ENCODE measurements around the gene HNRNPUL1. TPM values are rescaled to one million over a fixed set of nuclear protein-coding genes. Genes with fewer than 3 reads are reported as not detected.

Gene HNRNPUL1
- total RNA-seq, 1 donor from 2014 or later, result 258 TPM

DNA sequence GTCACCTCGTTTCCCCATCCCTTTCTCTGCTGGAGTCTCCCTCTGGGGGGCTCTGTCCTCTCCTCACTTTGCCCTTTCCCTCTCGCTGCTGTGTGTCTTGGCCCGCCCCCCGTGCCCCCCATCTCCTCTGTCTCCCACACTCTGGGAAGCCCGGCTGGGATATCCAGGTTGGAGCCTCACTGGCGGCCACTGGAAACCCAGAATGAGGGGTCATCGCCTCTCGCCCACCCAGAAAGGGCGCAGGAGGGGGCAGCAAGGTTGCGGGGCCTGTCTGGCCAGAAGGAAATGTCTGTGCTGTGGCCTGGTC lies 61.4 kb downstream of the HNRNPUL1 start:
- Mint-ChIP-seq H3K36me3 (ENCODE audit: low read depth) (peaks cover 61% of the 10 kb centered on the region), H3K4me1 (peaks cover 54% of the 10 kb centered on the region), H3K27ac (peak overlapping the region; percentile 81), H3K4me3 (no peak overlapping the region), H3K27me3 (no peaks in the 10 kb centered on the region), H3K9me3 (no peaks in the 10 kb centered on the region)
- intact Hi-C loops (cut with micrococcal nuclease), result no loop called here
- no peak for DNase-seq

GRCh38 chr19:41325947-41326706 lies 62.0 kb downstream of the HNRNPUL1 start:
- intact Hi-C loops (cut with micrococcal nuclease), result no loop called here
- Mint-ChIP-seq H3K9me3 (no peaks in the 10 kb centered on the region), H3K4me1 (peaks cover 53% of the 10 kb centered on the region), H3K27me3 (no peaks in the 10 kb centered on the region), H3K4me3 (peak overlapping the region; percentile 79), H3K36me3 (ENCODE audit: low read depth) (peaks cover 61% of the 10 kb centered on the region), H3K27ac (peak overlapping the region; percentile 84)
- DNase-seq, result peak; percentile 70

DNA sequence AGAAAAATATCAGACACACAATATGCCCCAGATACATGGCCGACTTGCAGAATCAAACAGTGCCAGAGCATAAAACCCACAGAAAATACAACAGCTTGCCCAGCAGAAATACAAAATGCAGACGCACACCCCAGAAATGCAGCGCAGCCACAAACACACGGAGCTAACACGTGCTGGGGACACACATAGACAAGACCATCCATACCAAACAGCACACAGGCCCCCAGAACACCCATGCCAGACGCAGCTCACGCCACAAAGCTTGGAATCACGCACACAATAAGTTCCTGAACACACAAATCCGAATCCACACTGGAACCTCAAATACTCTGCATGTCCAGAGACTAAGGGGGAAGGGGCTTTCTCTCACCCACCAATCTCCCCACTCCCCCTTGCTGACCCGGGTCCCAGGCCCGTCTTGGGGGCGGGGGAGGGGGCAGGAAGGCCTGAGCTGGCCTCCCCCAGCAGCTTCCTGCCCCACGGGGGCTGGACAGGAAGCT lies 63.0 kb downstream of the HNRNPUL1 start:
- no peak for DNase-seq

GRCh38 chr19:41327576-41328156 lies 63.5 kb downstream of the HNRNPUL1 start:
- H3K27me3 Mint-ChIP-seq, result no peaks in the 10 kb centered on the region
- peaks cover 69% of the 10 kb centered on the region for H3K36me3 Mint-ChIP-seq (ENCODE audit: low read depth)
- H3K4me3 Mint-ChIP-seq, result peak overlapping the region; percentile 91
- H3K27ac Mint-ChIP-seq, result peak overlapping the region; percentile 98
- peaks cover 64% of the 10 kb centered on the region for H3K4me1 Mint-ChIP-seq
- peak; percentile 90 for DNase-seq
- H3K9me3 Mint-ChIP-seq, result no peaks in the 10 kb centered on the region
- intact Hi-C loops (cut with micrococcal nuclease), result loop anchor here (1.0 kb wide), 3 partner anchors 17 to 64 kb away; partner anchors contain the start of gene CCDC97

More for the DNA sequence above, 63.0 kb downstream of the HNRNPUL1 start:
- intact Hi-C loops (cut with micrococcal nuclease), result loop anchor here (1.0 kb wide), 1 partner anchor 17 kb away; the partner anchor contains the start of gene CCDC97
- no peaks in the 10 kb centered on the region for H3K27me3 Mint-ChIP-seq
- H3K36me3 Mint-ChIP-seq (ENCODE audit: low read depth), result peaks cover 67% of the 10 kb centered on the region
- H3K4me3 Mint-ChIP-seq, result peak overlapping the region; percentile 79
- H3K27ac Mint-ChIP-seq, result peak overlapping the region; percentile 84
- H3K4me1 Mint-ChIP-seq, result peaks cover 60% of the 10 kb centered on the region
- H3K9me3 Mint-ChIP-seq, result no peaks in the 10 kb centered on the region

- Mint-ChIP-seq H3K36me3 (ENCODE audit: low read depth) (peaks cover 65% of the 10 kb centered on the region), H3K27ac (peak overlapping the region; percentile 98)
These were observed 64.1 kb downstream of the HNRNPUL1 start for GRCh38 chr19:41328157-41328841.

DNA sequence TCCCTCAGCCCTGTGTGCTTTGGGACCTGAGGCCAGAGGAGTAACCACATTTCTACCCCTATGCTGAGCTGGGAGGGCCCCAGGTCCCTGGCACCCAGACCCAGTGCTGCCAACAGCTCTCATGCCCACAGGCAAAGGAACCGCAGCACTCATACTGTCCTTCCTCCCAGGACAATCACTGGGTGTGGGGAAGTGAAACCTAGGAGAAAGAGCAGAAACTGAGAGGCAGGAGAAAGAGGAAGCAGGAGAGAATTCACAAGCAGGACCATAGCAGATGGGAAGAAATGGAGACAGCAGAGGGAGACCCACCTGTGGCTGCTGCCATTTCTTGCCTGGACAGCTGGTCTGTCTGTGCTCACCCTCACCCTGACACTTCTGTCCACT lies 64.7 kb downstream of the HNRNPUL1 start:
- peaks cover 62% of the 10 kb centered on the region for H3K36me3 Mint-ChIP-seq (ENCODE audit: low read depth)
- H3K4me1 Mint-ChIP-seq, result peaks cover 57% of the 10 kb centered on the region
- intact Hi-C loops (cut with micrococcal nuclease), result loop anchor here (1.0 kb wide), 2 partner anchors 23 to 66 kb away; no protein-coding TSS in a partner anchor
- peak overlapping the region; percentile 91 for H3K4me3 Mint-ChIP-seq
- H3K9me3 Mint-ChIP-seq, result no peaks in the 10 kb centered on the region
- peak overlapping the region; percentile 98 for H3K27ac Mint-ChIP-seq
- DNase-seq, result no peak
- no peaks in the 10 kb centered on the region for H3K27me3 Mint-ChIP-seq

More at GRCh38 chr19:41328157-41328841, 64.1 kb downstream of the HNRNPUL1 start:
- Mint-ChIP-seq H3K9me3 (no peaks in the 10 kb centered on the region), H3K4me3 (peak overlapping the region; percentile 91), H3K27me3 (no peaks in the 10 kb centered on the region), H3K4me1 (peaks cover 59% of the 10 kb centered on the region)
- intact Hi-C loops (cut with micrococcal nuclease), result loop anchor here (1.0 kb wide), 2 partner anchors 24 to 65 kb away; no protein-coding TSS in a partner anchor
- DNase-seq, result no peak

DNA sequence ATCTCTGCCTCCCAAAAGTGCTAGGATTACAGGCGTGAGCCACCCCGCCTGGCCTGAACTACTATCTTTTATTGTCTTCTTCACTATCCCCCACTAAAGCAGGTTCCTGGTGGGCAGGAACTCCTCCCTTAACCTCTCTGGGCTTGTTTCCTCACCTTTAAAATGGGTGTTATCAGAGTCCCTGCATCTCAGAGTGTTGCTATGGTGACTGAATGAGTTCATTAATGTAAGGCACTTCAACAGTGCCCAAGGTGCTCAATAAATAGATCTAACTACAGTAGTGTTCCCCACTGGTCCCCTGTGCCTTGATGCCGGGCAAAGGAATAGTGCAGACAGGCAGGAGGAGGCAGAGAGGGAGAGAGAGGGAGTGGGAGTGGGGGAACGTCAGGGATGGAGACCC lies 66.3 kb downstream of the HNRNPUL1 start:
- H3K4me1 Mint-ChIP-seq, result peaks cover 55% of the 10 kb centered on the region
- no peak overlapping the region for H3K4me3 Mint-ChIP-seq
- H3K27ac Mint-ChIP-seq, result peak overlapping the region; percentile 77
- peaks cover 62% of the 10 kb centered on the region for H3K36me3 Mint-ChIP-seq (ENCODE audit: low read depth)
- intact Hi-C loops (cut with micrococcal nuclease), result no loop called here
- no peaks in the 10 kb centered on the region for H3K9me3 Mint-ChIP-seq
- no peaks in the 10 kb centered on the region for H3K27me3 Mint-ChIP-seq
- peak; percentile 57 for DNase-seq

- H3K9me3 Mint-ChIP-seq, result no peaks in the 10 kb centered on the region
- no peak overlapping the region for H3K4me3 Mint-ChIP-seq
- H3K36me3 Mint-ChIP-seq (ENCODE audit: low read depth), result peaks cover 63% of the 10 kb centered on the region
- no peak overlapping the region for H3K27ac Mint-ChIP-seq
- DNase-seq, result no peak
- peaks cover 55% of the 10 kb centered on the region for H3K4me1 Mint-ChIP-seq
- no peaks in the 10 kb centered on the region for H3K27me3 Mint-ChIP-seq
- intact Hi-C loops (cut with micrococcal nuclease), result no loop called here
These were observed 66.9 kb downstream of the HNRNPUL1 start for GRCh38 chr19:41330946-41331678.

DNA sequence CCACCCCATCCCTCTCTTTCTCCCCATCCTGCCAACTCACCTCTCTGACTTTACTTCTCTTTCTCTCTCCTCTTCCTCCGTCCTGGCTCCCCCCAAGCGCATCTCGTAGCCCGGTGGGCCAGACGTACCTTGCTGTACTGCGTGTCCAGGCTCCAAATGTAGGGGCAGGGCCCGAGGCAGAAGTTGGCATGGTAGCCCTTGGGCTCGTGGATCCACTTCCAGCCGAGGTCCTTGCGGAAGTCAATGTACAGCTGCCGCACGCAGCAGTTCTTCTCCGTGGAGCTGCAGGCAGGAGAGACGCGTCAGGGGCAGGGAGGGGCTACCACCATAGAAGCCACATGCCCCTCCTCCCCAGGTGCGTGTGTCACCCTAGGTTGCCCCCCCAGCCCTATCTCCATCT lies 67.8 kb downstream of the HNRNPUL1 start:
- H3K4me3 Mint-ChIP-seq, result no peak overlapping the region
- H3K36me3 Mint-ChIP-seq (ENCODE audit: low read depth), result peaks cover 62% of the 10 kb centered on the region
- peaks cover 48% of the 10 kb centered on the region for H3K4me1 Mint-ChIP-seq
- intact Hi-C loops (cut with micrococcal nuclease), result no loop called here
- DNase-seq, result no peak
- H3K9me3 Mint-ChIP-seq, result no peaks in the 10 kb centered on the region
- H3K27me3 Mint-ChIP-seq, result no peaks in the 10 kb centered on the region
- peak overlapping the region; percentile 58 for H3K27ac Mint-ChIP-seq

DNA sequence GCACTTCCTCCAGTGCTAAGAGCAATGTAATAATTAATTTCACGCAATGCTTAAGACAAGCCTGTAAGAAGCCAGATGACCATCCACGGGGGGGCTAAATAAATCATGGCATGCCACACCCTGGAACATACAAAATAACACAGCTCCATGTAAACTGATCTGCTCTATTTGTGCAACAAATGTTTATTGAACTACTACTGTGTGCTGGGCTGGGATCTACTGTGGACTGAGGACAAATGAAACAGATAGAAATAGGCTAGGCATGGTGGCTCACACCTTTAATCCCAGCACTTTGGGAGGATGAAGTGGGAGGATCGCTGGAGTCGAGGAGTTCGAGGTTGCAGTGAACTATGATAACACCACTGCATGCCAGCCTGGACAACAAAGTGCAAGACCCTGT lies 68.3 kb downstream of the HNRNPUL1 start:
- H3K4me1 Mint-ChIP-seq, result peaks cover 47% of the 10 kb centered on the region
- no peaks in the 10 kb centered on the region for H3K27me3 Mint-ChIP-seq
- H3K27ac Mint-ChIP-seq, result no peak overlapping the region
- H3K4me3 Mint-ChIP-seq, result no peak overlapping the region
- no peak for DNase-seq
- no peaks in the 10 kb centered on the region for H3K9me3 Mint-ChIP-seq
- intact Hi-C loops (cut with micrococcal nuclease), result no loop called here
- peaks cover 64% of the 10 kb centered on the region for H3K36me3 Mint-ChIP-seq (ENCODE audit: low read depth)

GRCh38 chr19:41334793-41335192 lies 70.6 kb downstream of the HNRNPUL1 start:
- Mint-ChIP-seq H3K36me3 (ENCODE audit: low read depth) (peaks cover 64% of the 10 kb centered on the region), H3K27me3 (no peaks in the 10 kb centered on the region), H3K27ac (peak overlapping the region; percentile 57), H3K9me3 (no peaks in the 10 kb centered on the region), H3K4me3 (peak overlapping the region; percentile 49), H3K4me1 (peaks cover 38% of the 10 kb centered on the region)
- intact Hi-C loops (cut with micrococcal nuclease), result no loop called here
- DNase-seq, result no peak

DNA sequence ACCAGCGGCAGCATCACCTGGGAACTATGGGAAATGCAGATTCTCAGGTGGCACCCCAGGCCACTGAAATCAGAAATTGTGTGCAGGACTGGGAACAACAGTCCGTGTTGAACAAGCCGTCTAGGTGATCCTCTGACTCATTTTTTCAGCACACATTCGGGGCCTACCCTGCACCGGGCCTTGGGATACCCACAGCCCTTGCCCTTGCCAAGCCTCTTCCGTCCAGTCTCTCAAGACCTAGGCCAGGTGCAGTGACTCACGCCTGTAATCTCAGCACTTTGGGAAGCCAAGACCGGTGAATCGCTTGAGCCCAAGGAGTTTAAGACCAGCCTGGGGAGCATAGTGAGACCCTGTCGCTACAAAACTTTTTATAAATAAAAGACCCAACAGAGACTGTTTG lies 71.3 kb downstream of the HNRNPUL1 start:
- DNase-seq, result no peak
- H3K4me1 Mint-ChIP-seq, result peaks cover 37% of the 10 kb centered on the region
- H3K27me3 Mint-ChIP-seq, result no peaks in the 10 kb centered on the region
- intact Hi-C loops (cut with micrococcal nuclease), result no loop called here
- no peaks in the 10 kb centered on the region for H3K9me3 Mint-ChIP-seq
- peaks cover 66% of the 10 kb centered on the region for H3K36me3 Mint-ChIP-seq (ENCODE audit: low read depth)
- no peak overlapping the region for H3K27ac Mint-ChIP-seq
- no peak overlapping the region for H3K4me3 Mint-ChIP-seq

DNA sequence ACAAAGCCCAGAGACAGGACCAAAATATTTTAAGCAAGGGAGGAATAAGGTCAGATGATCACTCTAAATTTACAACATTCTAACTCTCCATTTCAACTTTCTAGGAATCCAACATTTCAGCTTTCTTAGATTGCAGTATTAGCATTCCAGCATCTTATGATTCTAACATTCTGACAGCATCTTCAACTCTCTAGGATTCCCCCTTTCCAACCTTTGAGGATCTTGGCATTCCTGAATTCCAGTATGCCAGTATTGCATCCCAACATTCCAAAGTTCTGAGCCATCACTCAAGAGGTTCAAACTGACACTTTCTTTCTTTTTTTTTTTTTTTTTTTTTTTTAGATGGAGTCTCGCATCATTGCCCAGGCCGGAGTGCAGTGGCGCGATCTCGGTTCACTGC lies 75.8 kb downstream of the HNRNPUL1 start:
- no peak overlapping the region for H3K27ac Mint-ChIP-seq
- intact Hi-C loops (cut with micrococcal nuclease), result no loop called here
- peaks cover 71% of the 10 kb centered on the region for H3K36me3 Mint-ChIP-seq (ENCODE audit: low read depth)
- DNase-seq, result no peak
- no peaks in the 10 kb centered on the region for H3K9me3 Mint-ChIP-seq
- H3K4me3 Mint-ChIP-seq, result no peak overlapping the region
- H3K27me3 Mint-ChIP-seq, result no peaks in the 10 kb centered on the region
- peaks cover 33% of the 10 kb centered on the region for H3K4me1 Mint-ChIP-seq
